Left ventricle myocardium inferior (tissue), 1 donor: ENCODE results near the gene SPATS2L. TPM values are rescaled to one million over a fixed set of nuclear protein-coding genes. Genes with fewer than 3 reads are reported as not detected.

Experiments
- DNase-seq: peaks from one replicate; pipeline ENCODE4 v3.0.0-alpha.2; 2020
- H3K27ac ChIP-seq: fragments of 200-600 bp; replicated peaks from 2 replicates; pipeline ENCODE4 v1.8.0; 2021
- H3K27me3 ChIP-seq: fragments of 200-600 bp; 2 replicates; pipeline ENCODE4 v1.8.0; 2021; ENCODE audit warnings: low read depth
- H3K36me3 ChIP-seq: fragments of 200-600 bp; 2 replicates; pipeline ENCODE4 v1.8.0; 2021
- H3K4me1 ChIP-seq: fragments of 200-600 bp; 2 replicates; pipeline ENCODE4 v1.8.0; 2021
- H3K4me3 ChIP-seq: fragments of 200-600 bp; 2 replicates; pipeline ENCODE4 v1.8.0; 2021; ENCODE audit warnings: mild to moderate bottlenecking, moderate library complexity
- H3K9me3 ChIP-seq: fragments of 200-600 bp; replicated peaks from 2 replicates; pipeline ENCODE4 v1.8.0; 2021
- intact Hi-C: fragments of 100-400 bp; cut with micrococcal nuclease; formaldehyde crosslinking; loops from one replicate; pipeline ENCODE4 v1.11.0; 2022
- total RNA-seq: library from RNA; stranded (reverse); fragmentation: NEBNext Ultra II Directional; extraction: Animal tissue kit (Norgen Biotek cat#: 25700); gene quantifications from one replicate; pipeline ENCODE4 v1.2.1, GENCODE V29; 2021
- TF ChIP-seq, protein P1 (sequence below): fragments of 200-600 bp; IDR thresholded peaks from 2 replicates; pipeline ENCODE4 v1.8.0; 2021; ENCODE audit warnings: antibody characterized with exemption, mild to moderate bottlenecking, borderline replicate concordance
- donor health status: DM: no; HTN: yes; CAD: no; lungs with severe emphysema.

SPATS2L gene
- total RNA-seq, 1 donor from 2014 or later: 54.9 TPM

DNA sequence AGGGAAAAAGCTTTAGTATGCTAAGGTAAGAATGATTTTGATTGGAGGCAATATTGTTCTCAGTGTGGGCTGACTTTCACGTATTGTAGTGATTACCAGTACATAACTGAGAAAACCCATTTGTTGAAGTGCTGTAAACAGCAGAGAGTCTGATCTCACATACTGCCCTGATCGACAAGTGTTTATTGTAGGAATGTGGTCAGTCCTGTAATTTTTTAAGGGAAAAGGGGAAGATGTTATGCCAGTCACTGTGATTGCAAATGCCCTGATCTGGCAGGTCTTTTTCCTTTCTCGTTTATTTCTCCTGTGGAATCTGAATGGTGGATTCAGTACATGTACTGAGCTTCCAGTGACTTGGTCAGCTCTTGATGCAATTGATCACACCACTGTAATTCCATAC is 11.5 kb downstream of the SPATS2L start:
- H3K36me3 ChIP-seq: no peaks in the 10 kb centered on the region
- DNase-seq: no peak
- H3K4me1 ChIP-seq: peaks cover 100% of the 10 kb centered on the region
- H3K9me3 ChIP-seq: no peaks in the 10 kb centered on the region
- no peaks in the 10 kb centered on the region for H3K27me3 ChIP-seq
- TF ChIP-seq, protein P1, sequence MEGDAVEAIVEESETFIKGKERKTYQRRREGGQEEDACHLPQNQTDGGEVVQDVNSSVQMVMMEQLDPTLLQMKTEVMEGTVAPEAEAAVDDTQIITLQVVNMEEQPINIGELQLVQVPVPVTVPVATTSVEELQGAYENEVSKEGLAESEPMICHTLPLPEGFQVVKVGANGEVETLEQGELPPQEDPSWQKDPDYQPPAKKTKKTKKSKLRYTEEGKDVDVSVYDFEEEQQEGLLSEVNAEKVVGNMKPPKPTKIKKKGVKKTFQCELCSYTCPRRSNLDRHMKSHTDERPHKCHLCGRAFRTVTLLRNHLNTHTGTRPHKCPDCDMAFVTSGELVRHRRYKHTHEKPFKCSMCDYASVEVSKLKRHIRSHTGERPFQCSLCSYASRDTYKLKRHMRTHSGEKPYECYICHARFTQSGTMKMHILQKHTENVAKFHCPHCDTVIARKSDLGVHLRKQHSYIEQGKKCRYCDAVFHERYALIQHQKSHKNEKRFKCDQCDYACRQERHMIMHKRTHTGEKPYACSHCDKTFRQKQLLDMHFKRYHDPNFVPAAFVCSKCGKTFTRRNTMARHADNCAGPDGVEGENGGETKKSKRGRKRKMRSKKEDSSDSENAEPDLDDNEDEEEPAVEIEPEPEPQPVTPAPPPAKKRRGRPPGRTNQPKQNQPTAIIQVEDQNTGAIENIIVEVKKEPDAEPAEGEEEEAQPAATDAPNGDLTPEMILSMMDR: no peak
- no peak overlapping the region for H3K4me3 ChIP-seq
- peak overlapping the region; percentile 9 for H3K27ac ChIP-seq
- intact Hi-C loops: no loop called here

DNA sequence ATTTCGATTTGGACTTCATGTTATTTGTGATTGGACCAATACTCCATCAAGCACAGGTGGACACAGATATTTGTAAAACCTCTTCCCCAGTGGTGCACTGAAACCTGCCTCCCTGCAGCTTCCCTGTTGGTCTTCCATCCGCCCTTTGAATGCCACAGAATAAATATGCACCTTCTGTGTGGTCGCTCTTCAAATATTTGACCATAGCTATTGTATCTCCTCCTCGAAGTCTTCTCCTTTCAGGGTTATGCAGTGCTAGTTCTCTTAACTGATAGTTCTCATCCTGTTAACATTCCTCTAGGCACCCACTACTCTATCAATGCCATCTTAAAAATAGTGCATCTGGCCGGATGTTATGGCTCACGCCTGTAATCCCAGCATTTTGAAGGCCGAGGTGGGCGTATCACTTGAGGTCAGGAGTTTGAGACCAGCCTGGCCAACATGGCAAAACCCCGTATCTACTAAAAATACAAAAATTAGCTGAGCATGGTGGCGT is 12.5 kb downstream of the SPATS2L start:
- Histone ChIP-seq H3K9me3 (no peaks in the 10 kb centered on the region), H3K27me3 (no peaks in the 10 kb centered on the region), H3K4me3 (no peak overlapping the region), H3K36me3 (no peaks in the 10 kb centered on the region), H3K4me1 (peaks cover 100% of the 10 kb centered on the region), H3K27ac (no peak overlapping the region)
- no peak for DNase-seq
- TF ChIP-seq, protein P1: no peak
- intact Hi-C loops: no loop called here

DNA sequence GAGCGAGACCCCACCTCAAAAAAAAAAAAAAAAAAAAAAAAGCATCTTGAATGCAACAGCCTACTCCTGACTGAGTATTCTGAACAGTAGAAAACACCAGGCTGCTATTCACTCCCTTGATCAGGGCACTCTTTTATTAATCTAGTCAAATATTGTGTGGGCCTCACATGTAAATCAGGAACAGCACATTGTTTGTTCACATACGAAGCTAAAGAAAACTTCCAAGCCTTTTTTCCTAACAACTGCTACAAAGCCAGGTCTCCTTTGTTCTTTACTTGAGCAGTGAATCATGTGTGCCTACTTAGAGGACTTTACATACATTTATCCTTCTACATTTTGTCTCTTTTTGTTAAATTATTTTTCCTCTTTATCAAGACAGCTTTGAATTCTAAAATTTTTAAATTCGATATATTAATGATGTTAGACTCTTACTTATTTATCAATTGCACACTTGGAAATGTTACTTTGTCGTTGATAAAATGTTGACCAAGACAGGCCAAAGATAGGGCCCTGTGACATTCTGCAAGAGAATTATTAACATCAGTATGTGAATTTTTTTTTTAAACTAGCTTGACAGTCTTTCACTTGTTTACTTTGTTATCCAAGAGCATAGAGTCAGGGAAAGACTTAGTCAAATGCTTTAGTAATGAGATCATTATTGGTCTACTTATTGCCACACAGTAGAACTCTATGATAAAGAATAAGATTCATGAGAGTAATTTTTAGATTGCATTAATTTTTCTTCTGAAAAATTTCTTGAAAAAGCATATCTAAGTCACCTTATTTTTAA is 13.2 kb downstream of the SPATS2L start:
- TF ChIP-seq, protein P1: no peak
- Histone ChIP-seq H3K27me3 (no peaks in the 10 kb centered on the region), H3K9me3 (no peaks in the 10 kb centered on the region), H3K4me1 (peaks cover 98% of the 10 kb centered on the region), H3K36me3 (no peaks in the 10 kb centered on the region), H3K4me3 (no peak overlapping the region), H3K27ac (peak overlapping the region; percentile 45)
- intact Hi-C loops: no loop called here
- no peak for DNase-seq

DNA sequence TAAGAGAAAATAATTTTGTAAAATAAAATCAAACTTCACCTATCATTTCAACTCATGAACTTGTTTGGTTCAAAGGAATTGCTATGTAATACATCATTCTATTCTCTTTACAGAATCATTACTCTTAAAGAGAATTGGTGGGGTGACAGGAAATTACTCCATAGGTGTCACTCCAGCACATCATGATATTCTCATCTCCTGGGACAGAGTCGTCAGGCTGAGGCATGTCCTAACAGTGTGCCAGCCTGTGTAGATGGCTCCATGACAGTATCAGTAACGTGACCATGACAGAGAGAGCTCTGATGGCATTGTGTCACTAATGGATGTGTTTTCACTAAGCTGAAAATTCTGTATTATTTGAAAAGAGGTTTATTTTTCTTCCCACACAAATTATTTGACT is 13.9 kb downstream of the SPATS2L start:
- TF ChIP-seq, protein P1: no peak
- Histone ChIP-seq H3K27ac (peak overlapping the region; percentile 45), H3K4me1 (peaks cover 92% of the 10 kb centered on the region), H3K9me3 (no peaks in the 10 kb centered on the region), H3K27me3 (no peaks in the 10 kb centered on the region), H3K36me3 (no peaks in the 10 kb centered on the region), H3K4me3 (no peak overlapping the region)
- no peak for DNase-seq
- intact Hi-C loops: no loop called here

DNA sequence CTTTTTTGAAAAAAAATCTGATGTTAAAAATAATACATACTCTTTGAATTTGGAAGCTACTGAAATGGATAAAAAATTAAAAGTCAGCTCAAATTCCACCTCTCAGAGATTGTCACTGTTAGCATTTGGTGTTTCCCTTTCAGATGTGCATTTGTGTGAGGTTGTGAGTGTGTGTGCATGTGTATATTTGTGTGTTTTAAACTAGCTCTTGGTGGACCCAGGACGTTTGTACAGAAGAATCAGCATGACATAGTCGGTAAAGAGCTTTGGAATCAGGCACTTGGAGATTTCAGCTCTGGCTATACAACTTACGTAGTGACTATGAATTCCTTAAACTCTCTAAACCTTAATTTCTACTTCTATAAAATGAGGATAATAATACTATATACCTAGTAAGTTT is 14.5 kb downstream of the SPATS2L start:
- TF ChIP-seq, protein P1: no peak
- Histone ChIP-seq H3K27ac (peak overlapping the region; percentile 45), H3K36me3 (no peaks in the 10 kb centered on the region), H3K9me3 (no peaks in the 10 kb centered on the region), H3K4me1 (peaks cover 86% of the 10 kb centered on the region), H3K4me3 (no peak overlapping the region), H3K27me3 (no peaks in the 10 kb centered on the region)
- DNase-seq: no peak
- intact Hi-C loops: no loop called here
